ENCODE measurements around the gene MS4A3.

DNA sequence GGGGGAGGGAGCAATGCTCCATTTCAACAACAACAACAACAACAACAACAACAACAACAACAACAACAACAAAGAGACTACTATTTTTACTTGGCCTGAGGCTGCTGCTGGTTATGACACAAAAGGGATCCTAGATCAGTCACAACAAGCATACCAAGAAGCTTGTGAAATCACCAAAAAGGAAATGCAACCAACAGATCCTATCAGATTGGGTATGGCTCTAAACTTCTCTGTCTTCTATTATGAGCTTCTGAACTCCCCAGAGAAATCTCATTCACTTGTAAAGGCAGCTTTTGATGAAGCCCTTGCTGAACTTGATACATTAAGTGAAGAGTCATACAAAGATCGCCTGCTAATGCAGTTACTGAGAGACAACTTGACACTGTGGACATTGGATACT is 21.5 kb downstream of the MS4A3 start:
- TF ChIP-seq GATA3 (IDR thresholded peaks at IDR 0.05; ENCODE audit: low read depth, low read length) (no peak), GATA2 (IDR thresholded peaks at IDR 0.05; ENCODE audit: low read depth, low read length) (no peak)
